Testis (tissue), 2 donors: ENCODE results near the gene SCNN1G.

Source experiments
- POLR2A ChIP-seq: fragments of 450-650 bp; IDR thresholded peaks from one replicate; pipeline ENCODE4 v1.6.1; 2017; ENCODE audit warnings: antibody characterized with exemption, mild to moderate bottlenecking, moderate library complexity
- TF ChIP-seq, protein P1 (sequence below), 3 experiments: fragments of 450-650 bp in 2 of 3; fragments of 200-600 bp in 1 of 3; sonication (generic) in 1 of 3; IDR thresholded peaks; one replicate each; pipeline ENCODE4 v1.5.1; 2016 to 2019; ENCODE audit warnings: antibody characterized with exemption in 3 of 3, mild to moderate bottlenecking in 2 of 3, moderate library complexity in 1 of 3

DNA sequence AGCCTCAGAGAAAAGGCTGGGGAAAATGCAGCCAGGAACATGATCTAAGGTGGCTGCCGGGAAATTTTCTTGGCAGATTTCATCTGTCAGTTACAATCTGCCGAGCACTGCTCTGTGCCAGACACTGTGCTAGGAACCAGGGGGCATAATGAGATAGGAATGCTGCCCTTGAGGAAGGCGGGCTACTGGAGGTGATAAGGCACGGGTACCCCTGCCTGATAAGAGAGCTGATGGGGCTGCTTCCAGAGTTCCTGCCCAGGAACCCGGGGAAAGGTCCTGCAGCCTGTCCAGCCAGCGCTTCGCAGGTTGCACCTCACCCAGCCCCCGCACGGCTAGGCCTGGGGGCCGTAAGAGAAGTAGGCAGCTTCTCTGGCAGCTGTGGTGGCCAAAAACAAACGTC lies 3.1 kb downstream of the SCNN1G start:
- TF ChIP-seq, protein P1, sequence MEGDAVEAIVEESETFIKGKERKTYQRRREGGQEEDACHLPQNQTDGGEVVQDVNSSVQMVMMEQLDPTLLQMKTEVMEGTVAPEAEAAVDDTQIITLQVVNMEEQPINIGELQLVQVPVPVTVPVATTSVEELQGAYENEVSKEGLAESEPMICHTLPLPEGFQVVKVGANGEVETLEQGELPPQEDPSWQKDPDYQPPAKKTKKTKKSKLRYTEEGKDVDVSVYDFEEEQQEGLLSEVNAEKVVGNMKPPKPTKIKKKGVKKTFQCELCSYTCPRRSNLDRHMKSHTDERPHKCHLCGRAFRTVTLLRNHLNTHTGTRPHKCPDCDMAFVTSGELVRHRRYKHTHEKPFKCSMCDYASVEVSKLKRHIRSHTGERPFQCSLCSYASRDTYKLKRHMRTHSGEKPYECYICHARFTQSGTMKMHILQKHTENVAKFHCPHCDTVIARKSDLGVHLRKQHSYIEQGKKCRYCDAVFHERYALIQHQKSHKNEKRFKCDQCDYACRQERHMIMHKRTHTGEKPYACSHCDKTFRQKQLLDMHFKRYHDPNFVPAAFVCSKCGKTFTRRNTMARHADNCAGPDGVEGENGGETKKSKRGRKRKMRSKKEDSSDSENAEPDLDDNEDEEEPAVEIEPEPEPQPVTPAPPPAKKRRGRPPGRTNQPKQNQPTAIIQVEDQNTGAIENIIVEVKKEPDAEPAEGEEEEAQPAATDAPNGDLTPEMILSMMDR (IDR thresholded peaks at IDR 0.05), result no peak
- no peak for TF ChIP-seq POLR2A
